ENCODE results near the gene STYX.

DNA sequence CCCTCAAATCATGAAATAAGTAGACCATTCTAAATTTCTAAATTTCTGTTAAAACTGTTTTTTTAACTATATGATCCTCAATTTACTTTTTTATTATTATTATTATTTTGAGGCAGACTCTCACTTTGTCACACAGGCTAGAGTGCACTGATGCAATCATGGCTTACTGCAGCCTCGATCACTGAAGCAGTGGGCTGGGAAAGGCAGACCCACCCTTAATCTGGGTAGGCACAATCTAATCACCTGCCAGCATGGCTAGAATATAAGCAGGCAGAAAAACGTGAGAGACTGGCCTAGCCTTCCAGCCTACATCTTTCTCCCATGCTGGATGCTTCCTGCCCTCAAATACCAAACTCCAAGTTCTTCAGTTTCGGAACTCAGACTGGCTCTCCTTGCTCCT is 36.9 kb upstream of the STYX start:
- TF ChIP-seq, protein P1, sequence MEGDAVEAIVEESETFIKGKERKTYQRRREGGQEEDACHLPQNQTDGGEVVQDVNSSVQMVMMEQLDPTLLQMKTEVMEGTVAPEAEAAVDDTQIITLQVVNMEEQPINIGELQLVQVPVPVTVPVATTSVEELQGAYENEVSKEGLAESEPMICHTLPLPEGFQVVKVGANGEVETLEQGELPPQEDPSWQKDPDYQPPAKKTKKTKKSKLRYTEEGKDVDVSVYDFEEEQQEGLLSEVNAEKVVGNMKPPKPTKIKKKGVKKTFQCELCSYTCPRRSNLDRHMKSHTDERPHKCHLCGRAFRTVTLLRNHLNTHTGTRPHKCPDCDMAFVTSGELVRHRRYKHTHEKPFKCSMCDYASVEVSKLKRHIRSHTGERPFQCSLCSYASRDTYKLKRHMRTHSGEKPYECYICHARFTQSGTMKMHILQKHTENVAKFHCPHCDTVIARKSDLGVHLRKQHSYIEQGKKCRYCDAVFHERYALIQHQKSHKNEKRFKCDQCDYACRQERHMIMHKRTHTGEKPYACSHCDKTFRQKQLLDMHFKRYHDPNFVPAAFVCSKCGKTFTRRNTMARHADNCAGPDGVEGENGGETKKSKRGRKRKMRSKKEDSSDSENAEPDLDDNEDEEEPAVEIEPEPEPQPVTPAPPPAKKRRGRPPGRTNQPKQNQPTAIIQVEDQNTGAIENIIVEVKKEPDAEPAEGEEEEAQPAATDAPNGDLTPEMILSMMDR (IDR thresholded peaks at IDR 0.05) = no peak
- TF ChIP-seq EP300 (IDR thresholded peaks at IDR 0.05; ENCODE audit: low read depth) (no peak), POLR2A (IDR thresholded peaks at IDR 0.05) (no peak), POLR2AphosphoS5 (IDR thresholded peaks at IDR 0.05) (no peak)

All from transverse colon (tissue), 4 donors.